ENCODE data around the gene COL17A1.
A peak's percentile ranks its signal among the peaks of the same experiment; 100 is the strongest.

COL17A1 gene

GRCh38 chr10:104077663-104078151 is 8.0 kb downstream of the COL17A1 start:
- Mint-ChIP-seq H3K36me3 (ENCODE audit: low read depth) (no peaks in the 10 kb centered on the region), H3K27ac (no peak overlapping the region), H3K9me3 (no peaks in the 10 kb centered on the region), H3K4me3 (no peak overlapping the region), H3K4me1 (ENCODE audit: low read depth) (no peaks in the 10 kb centered on the region), H3K27me3 (no peaks in the 10 kb centered on the region)

- H3K27me3 Mint-ChIP-seq: no peaks in the 10 kb centered on the region
- H3K27ac Mint-ChIP-seq: no peak overlapping the region
- no peaks in the 10 kb centered on the region for H3K4me1 Mint-ChIP-seq (ENCODE audit: low read depth)
- no peaks in the 10 kb centered on the region for H3K9me3 Mint-ChIP-seq
- no peak overlapping the region for H3K4me3 Mint-ChIP-seq
- no peaks in the 10 kb centered on the region for H3K36me3 Mint-ChIP-seq (ENCODE audit: low read depth)
Measured at GRCh38 chr10:104077247-104077646, 8.4 kb downstream of the COL17A1 start.

GRCh38 chr10:104076743-104077160 is 8.9 kb downstream of the COL17A1 start:
- Mint-ChIP-seq H3K9me3 (no peaks in the 10 kb centered on the region), H3K4me1 (ENCODE audit: low read depth) (no peaks in the 10 kb centered on the region), H3K27me3 (no peaks in the 10 kb centered on the region), H3K27ac (no peak overlapping the region), H3K36me3 (ENCODE audit: low read depth) (no peaks in the 10 kb centered on the region), H3K4me3 (no peak overlapping the region)

- no peaks in the 10 kb centered on the region for H3K27me3 Mint-ChIP-seq
- no peaks in the 10 kb centered on the region for H3K4me1 Mint-ChIP-seq (ENCODE audit: low read depth)
- H3K9me3 Mint-ChIP-seq: no peaks in the 10 kb centered on the region
- no peak overlapping the region for H3K4me3 Mint-ChIP-seq
- H3K36me3 Mint-ChIP-seq (ENCODE audit: low read depth): no peaks in the 10 kb centered on the region
- no peak overlapping the region for H3K27ac Mint-ChIP-seq
Measured at GRCh38 chr10:104074505-104074904, 11.2 kb downstream of the COL17A1 start.

GRCh38 chr10:104072786-104073185 is 12.9 kb downstream of the COL17A1 start:
- Mint-ChIP-seq H3K27me3 (no peaks in the 10 kb centered on the region), H3K4me3 (no peak overlapping the region), H3K27ac (no peak overlapping the region), H3K4me1 (ENCODE audit: low read depth) (no peaks in the 10 kb centered on the region), H3K9me3 (no peaks in the 10 kb centered on the region), H3K36me3 (ENCODE audit: low read depth) (no peaks in the 10 kb centered on the region)

GRCh38 chr10:104069613-104070012 is 16.1 kb downstream of the COL17A1 start:
- Mint-ChIP-seq H3K27ac (peak overlapping the region; percentile 12), H3K27me3 (no peaks in the 10 kb centered on the region), H3K4me3 (no peak overlapping the region), H3K9me3 (no peaks in the 10 kb centered on the region), H3K4me1 (ENCODE audit: low read depth) (no peaks in the 10 kb centered on the region), H3K36me3 (ENCODE audit: low read depth) (no peaks in the 10 kb centered on the region)

GRCh38 chr10:104067525-104067924 is 18.2 kb downstream of the COL17A1 start:
- no peak overlapping the region for H3K4me3 Mint-ChIP-seq
- no peaks in the 10 kb centered on the region for H3K9me3 Mint-ChIP-seq
- no peak overlapping the region for H3K27ac Mint-ChIP-seq
- H3K4me1 Mint-ChIP-seq (ENCODE audit: low read depth): no peaks in the 10 kb centered on the region
- no peaks in the 10 kb centered on the region for H3K36me3 Mint-ChIP-seq (ENCODE audit: low read depth)
- H3K27me3 Mint-ChIP-seq: no peaks in the 10 kb centered on the region

GRCh38 chr10:104066945-104067344 is 18.7 kb downstream of the COL17A1 start:
- Mint-ChIP-seq H3K36me3 (ENCODE audit: low read depth) (no peaks in the 10 kb centered on the region), H3K27me3 (no peaks in the 10 kb centered on the region), H3K9me3 (no peaks in the 10 kb centered on the region), H3K27ac (no peak overlapping the region), H3K4me1 (ENCODE audit: low read depth) (no peaks in the 10 kb centered on the region), H3K4me3 (no peak overlapping the region)

- Mint-ChIP-seq H3K27me3 (no peaks in the 10 kb centered on the region), H3K9me3 (no peaks in the 10 kb centered on the region), H3K4me3 (no peak overlapping the region), H3K4me1 (ENCODE audit: low read depth) (no peaks in the 10 kb centered on the region), H3K27ac (no peak overlapping the region), H3K36me3 (ENCODE audit: low read depth) (no peaks in the 10 kb centered on the region)
Measured at GRCh38 chr10:104065748-104066147, 19.9 kb downstream of the COL17A1 start.

GRCh38 chr10:104061196-104061595 is 24.5 kb downstream of the COL17A1 start:
- no peaks in the 10 kb centered on the region for H3K27me3 Mint-ChIP-seq
- no peak overlapping the region for H3K27ac Mint-ChIP-seq
- no peaks in the 10 kb centered on the region for H3K4me1 Mint-ChIP-seq (ENCODE audit: low read depth)
- H3K9me3 Mint-ChIP-seq: no peaks in the 10 kb centered on the region
- H3K36me3 Mint-ChIP-seq (ENCODE audit: low read depth): no peaks in the 10 kb centered on the region
- no peak overlapping the region for H3K4me3 Mint-ChIP-seq

GRCh38 chr10:104059364-104059763 is 26.3 kb downstream of the COL17A1 start:
- Mint-ChIP-seq H3K4me3 (no peak overlapping the region), H3K4me1 (ENCODE audit: low read depth) (no peaks in the 10 kb centered on the region), H3K27me3 (no peaks in the 10 kb centered on the region), H3K36me3 (ENCODE audit: low read depth) (no peaks in the 10 kb centered on the region), H3K9me3 (no peaks in the 10 kb centered on the region), H3K27ac (no peak overlapping the region)

- Mint-ChIP-seq H3K4me3 (no peak overlapping the region), H3K27ac (no peak overlapping the region), H3K36me3 (ENCODE audit: low read depth) (no peaks in the 10 kb centered on the region)
Measured at GRCh38 chr10:104057717-104058116, 28.0 kb downstream of the COL17A1 start.

GRCh38 chr10:104056619-104057273 is 28.9 kb downstream of the COL17A1 start:
- no peak overlapping the region for H3K27ac Mint-ChIP-seq
- H3K4me3 Mint-ChIP-seq: no peak overlapping the region
- no peaks in the 10 kb centered on the region for H3K27me3 Mint-ChIP-seq
- no peaks in the 10 kb centered on the region for H3K4me1 Mint-ChIP-seq (ENCODE audit: low read depth)
- no peaks in the 10 kb centered on the region for H3K36me3 Mint-ChIP-seq (ENCODE audit: low read depth)
- no peaks in the 10 kb centered on the region for H3K9me3 Mint-ChIP-seq

More at GRCh38 chr10:104057717-104058116, 28.0 kb downstream of the COL17A1 start:
- Mint-ChIP-seq H3K27me3 (no peaks in the 10 kb centered on the region), H3K9me3 (no peaks in the 10 kb centered on the region), H3K4me1 (ENCODE audit: low read depth) (no peaks in the 10 kb centered on the region)

- Mint-ChIP-seq H3K9me3 (no peaks in the 10 kb centered on the region), H3K4me1 (ENCODE audit: low read depth) (no peaks in the 10 kb centered on the region), H3K27ac (no peak overlapping the region), H3K4me3 (no peak overlapping the region), H3K36me3 (ENCODE audit: low read depth) (no peaks in the 10 kb centered on the region), H3K27me3 (no peaks in the 10 kb centered on the region)
Measured at GRCh38 chr10:104054430-104054829, 31.2 kb downstream of the COL17A1 start.

GRCh38 chr10:104053201-104053600 is 32.5 kb downstream of the COL17A1 start:
- no peaks in the 10 kb centered on the region for H3K36me3 Mint-ChIP-seq (ENCODE audit: low read depth)
- no peak overlapping the region for H3K27ac Mint-ChIP-seq
- no peak overlapping the region for H3K4me3 Mint-ChIP-seq
- no peaks in the 10 kb centered on the region for H3K4me1 Mint-ChIP-seq (ENCODE audit: low read depth)
- no peaks in the 10 kb centered on the region for H3K9me3 Mint-ChIP-seq
- no peaks in the 10 kb centered on the region for H3K27me3 Mint-ChIP-seq

- no peaks in the 10 kb centered on the region for H3K36me3 Mint-ChIP-seq (ENCODE audit: low read depth)
- no peak overlapping the region for H3K27ac Mint-ChIP-seq
- H3K9me3 Mint-ChIP-seq: no peaks in the 10 kb centered on the region
- no peaks in the 10 kb centered on the region for H3K4me1 Mint-ChIP-seq (ENCODE audit: low read depth)
- H3K4me3 Mint-ChIP-seq: no peak overlapping the region
- H3K27me3 Mint-ChIP-seq: no peaks in the 10 kb centered on the region
Measured at GRCh38 chr10:104052431-104052830, 33.2 kb downstream of the COL17A1 start.
